ENCODE data around the gene CORO2A. TPM values are rescaled to one million over a fixed set of nuclear protein-coding genes. Genes with fewer than 3 reads are reported as not detected.

Gene CORO2A
- total RNA-seq, 1 donor from 2014 or later: 6.0 TPM

DNA sequence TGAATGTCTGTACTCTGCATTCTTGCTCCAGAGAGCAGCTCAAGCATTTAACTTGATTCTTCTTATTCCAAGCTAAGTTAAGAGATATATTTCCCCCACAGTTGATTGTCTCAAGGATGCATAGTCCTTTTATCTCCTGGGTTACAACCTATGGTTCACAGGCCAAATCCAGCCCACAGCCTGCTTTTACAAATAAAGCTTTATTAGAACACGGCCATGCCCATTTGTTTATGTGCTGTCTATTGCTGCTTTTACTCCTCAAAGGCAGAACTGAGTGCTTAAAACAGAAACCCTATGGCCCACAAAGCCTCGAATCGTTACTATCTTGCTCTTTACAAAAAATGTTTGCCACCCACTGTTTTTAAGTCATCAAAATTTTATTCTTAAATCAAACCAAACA lies 37.2 kb upstream of the CORO2A start:
- peaks cover 27% of the 10 kb centered on the region for H3K4me1 Mint-ChIP-seq (ENCODE audit: low read depth)
- H3K4me3 Mint-ChIP-seq (ENCODE audit: low read depth): no peak overlapping the region
- H3K27me3 Mint-ChIP-seq: no peaks in the 10 kb centered on the region
- H3K9me3 Mint-ChIP-seq (ENCODE audit: low read depth): no peaks in the 10 kb centered on the region
- TF ChIP-seq, protein P1, sequence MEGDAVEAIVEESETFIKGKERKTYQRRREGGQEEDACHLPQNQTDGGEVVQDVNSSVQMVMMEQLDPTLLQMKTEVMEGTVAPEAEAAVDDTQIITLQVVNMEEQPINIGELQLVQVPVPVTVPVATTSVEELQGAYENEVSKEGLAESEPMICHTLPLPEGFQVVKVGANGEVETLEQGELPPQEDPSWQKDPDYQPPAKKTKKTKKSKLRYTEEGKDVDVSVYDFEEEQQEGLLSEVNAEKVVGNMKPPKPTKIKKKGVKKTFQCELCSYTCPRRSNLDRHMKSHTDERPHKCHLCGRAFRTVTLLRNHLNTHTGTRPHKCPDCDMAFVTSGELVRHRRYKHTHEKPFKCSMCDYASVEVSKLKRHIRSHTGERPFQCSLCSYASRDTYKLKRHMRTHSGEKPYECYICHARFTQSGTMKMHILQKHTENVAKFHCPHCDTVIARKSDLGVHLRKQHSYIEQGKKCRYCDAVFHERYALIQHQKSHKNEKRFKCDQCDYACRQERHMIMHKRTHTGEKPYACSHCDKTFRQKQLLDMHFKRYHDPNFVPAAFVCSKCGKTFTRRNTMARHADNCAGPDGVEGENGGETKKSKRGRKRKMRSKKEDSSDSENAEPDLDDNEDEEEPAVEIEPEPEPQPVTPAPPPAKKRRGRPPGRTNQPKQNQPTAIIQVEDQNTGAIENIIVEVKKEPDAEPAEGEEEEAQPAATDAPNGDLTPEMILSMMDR (IDR thresholded peaks at IDR 0.05; ENCODE audit: unreplicated experiment): no peak
- no peak for DNase-seq (ENCODE audit: low spot score, unreplicated experiment)
- peaks cover 2% of the 10 kb centered on the region for H3K36me3 Mint-ChIP-seq (ENCODE audit: insufficient read depth)
- H3K27ac Mint-ChIP-seq: peak overlapping the region; percentile 79

DNA sequence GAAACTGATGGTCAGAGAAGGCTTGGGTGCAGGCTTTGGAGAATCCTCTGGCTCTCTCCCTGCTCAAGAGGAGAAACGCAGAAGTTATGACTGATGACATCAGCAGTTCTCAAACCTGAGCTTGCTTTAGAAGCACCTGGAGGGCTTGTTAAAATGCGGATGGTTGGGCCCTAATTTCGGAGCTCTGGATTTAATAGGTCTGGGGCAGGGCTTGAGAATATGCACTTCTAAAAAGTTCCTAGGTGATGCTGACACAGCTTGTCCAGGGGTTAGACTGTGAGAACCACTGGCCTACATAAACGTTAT lies 36.6 kb upstream of the CORO2A start:
- no peaks in the 10 kb centered on the region for H3K27me3 Mint-ChIP-seq
- H3K36me3 Mint-ChIP-seq (ENCODE audit: insufficient read depth): peaks cover 2% of the 10 kb centered on the region
- H3K27ac Mint-ChIP-seq: no peak overlapping the region
- H3K4me3 Mint-ChIP-seq (ENCODE audit: low read depth): no peak overlapping the region
- no peaks in the 10 kb centered on the region for H3K9me3 Mint-ChIP-seq (ENCODE audit: low read depth)
- H3K4me1 Mint-ChIP-seq (ENCODE audit: low read depth): peaks cover 27% of the 10 kb centered on the region
- no peak for DNase-seq (ENCODE audit: low spot score, unreplicated experiment)
- TF ChIP-seq, protein P1 (IDR thresholded peaks at IDR 0.05; ENCODE audit: unreplicated experiment): no peak

DNA sequence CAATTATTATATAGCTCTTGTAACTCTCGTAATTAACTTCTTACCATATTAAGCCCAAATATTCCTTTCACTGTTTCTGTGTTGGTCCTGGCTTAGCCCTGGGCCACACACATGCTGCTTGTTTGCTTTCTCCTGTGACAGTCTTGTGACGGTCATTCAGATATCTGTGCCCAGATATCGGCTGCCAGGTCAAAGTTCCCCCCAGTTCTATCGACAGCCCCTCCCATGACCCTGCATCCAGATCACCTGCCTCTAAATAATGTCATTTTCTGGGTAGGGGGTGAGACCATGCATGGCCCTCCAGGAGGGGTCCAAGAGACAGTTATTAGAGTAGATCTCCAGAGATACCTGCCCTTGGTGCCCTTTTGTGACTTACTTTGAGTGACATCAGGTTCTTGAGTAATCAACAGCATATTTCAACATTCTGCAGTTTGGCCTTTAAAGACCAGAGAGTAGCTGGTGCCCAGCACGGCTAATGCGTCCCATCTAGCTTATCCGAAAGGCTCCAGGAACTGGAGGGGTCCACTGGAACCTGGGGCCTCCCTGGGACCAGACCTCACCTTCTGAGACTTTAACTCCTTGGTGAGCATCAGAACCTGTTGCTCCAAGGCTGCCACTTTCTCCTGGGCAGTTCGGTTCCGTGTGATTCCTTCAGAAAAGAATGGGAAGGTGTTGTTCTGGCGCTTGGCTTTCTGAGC lies 36.1 kb upstream of the CORO2A start:
- H3K27ac Mint-ChIP-seq: peak overlapping the region; percentile 58
- TF ChIP-seq, protein P1 (IDR thresholded peaks at IDR 0.05; ENCODE audit: unreplicated experiment): no peak
- H3K36me3 Mint-ChIP-seq (ENCODE audit: insufficient read depth): peaks cover 2% of the 10 kb centered on the region
- no peak overlapping the region for H3K4me3 Mint-ChIP-seq (ENCODE audit: low read depth)
- DNase-seq (ENCODE audit: low spot score, unreplicated experiment): no peak
- H3K4me1 Mint-ChIP-seq (ENCODE audit: low read depth): peaks cover 27% of the 10 kb centered on the region
- no peaks in the 10 kb centered on the region for H3K27me3 Mint-ChIP-seq
- H3K9me3 Mint-ChIP-seq (ENCODE audit: low read depth): no peaks in the 10 kb centered on the region

DNA sequence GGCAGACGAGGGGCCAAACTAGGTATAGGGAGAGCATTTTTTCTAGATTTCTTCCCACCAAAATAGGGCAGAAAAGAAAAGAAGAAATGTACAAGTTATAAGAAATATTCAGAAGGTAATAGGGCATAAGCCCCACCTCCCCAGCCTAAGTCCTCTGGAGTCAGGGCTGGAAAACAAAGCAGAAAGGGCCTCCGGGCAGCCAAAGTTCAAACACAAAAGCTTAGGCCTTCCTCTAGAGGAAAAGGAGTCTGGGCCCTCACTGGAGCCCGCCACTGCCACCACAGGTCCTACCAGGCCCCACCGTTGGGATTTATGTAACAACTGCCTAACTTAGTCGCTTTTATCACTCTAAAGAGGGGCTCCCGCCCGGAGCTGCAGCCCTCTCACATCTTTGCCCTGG lies 35.4 kb upstream of the CORO2A start:
- H3K4me1 Mint-ChIP-seq (ENCODE audit: low read depth): peaks cover 27% of the 10 kb centered on the region
- no peak for DNase-seq (ENCODE audit: low spot score, unreplicated experiment)
- H3K9me3 Mint-ChIP-seq (ENCODE audit: low read depth): no peaks in the 10 kb centered on the region
- H3K27ac Mint-ChIP-seq: peak overlapping the region; percentile 58
- TF ChIP-seq, protein P1 (IDR thresholded peaks at IDR 0.05; ENCODE audit: unreplicated experiment): no peak
- no peaks in the 10 kb centered on the region for H3K27me3 Mint-ChIP-seq
- H3K36me3 Mint-ChIP-seq (ENCODE audit: insufficient read depth): peaks cover 5% of the 10 kb centered on the region
- H3K4me3 Mint-ChIP-seq (ENCODE audit: low read depth): no peak overlapping the region

DNA sequence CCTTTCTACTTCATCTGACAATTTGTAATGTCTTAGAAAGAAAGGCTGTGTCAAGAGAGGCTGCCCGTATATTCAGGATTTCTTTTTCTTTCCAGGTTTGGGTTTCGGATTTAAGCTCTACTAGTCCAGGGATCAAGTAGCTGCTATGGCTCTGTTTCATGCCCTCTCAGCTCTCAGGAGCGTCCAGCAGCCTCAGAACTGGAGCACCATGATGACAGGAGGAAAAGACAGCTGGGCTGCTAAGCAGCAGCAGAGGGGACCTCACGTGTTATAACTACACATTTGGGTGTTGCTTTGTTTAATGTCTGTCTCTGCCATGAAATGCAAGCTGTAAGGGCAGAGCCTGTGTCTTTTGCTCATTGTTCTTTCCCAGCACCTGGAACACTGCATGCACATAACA lies 34.5 kb upstream of the CORO2A start:
- TF ChIP-seq, protein P1 (IDR thresholded peaks at IDR 0.05; ENCODE audit: unreplicated experiment): no peak
- Mint-ChIP-seq H3K27me3 (no peaks in the 10 kb centered on the region), H3K27ac (peak overlapping the region; percentile 59)

More for the DNA sequence above, 34.5 kb upstream of the CORO2A start:
- H3K36me3 Mint-ChIP-seq (ENCODE audit: insufficient read depth): peaks cover 5% of the 10 kb centered on the region
- no peak for DNase-seq (ENCODE audit: low spot score, unreplicated experiment)
- H3K9me3 Mint-ChIP-seq (ENCODE audit: low read depth): no peaks in the 10 kb centered on the region
- H3K4me3 Mint-ChIP-seq (ENCODE audit: low read depth): no peak overlapping the region
- peaks cover 27% of the 10 kb centered on the region for H3K4me1 Mint-ChIP-seq (ENCODE audit: low read depth)
